ENCODE data around the gene TBX2.
"Not testable (repeated sequence)": the region's sequence is repeated elsewhere in the genome, so short reads cannot be mapped to it uniquely, and the experiment has no call there.

TBX2 gene

GRCh38 chr17:61429274-61429673 is 29.6 kb downstream of the TBX2 start:
- Histone ChIP-seq H3K36me3 (ENCODE audit: control insufficient read depth in 2 of 2, insufficient read depth in 1 of 2, low read length in 2 of 2) (no peaks in the 10 kb centered on the region), H3K27ac (ENCODE audit: extremely low read depth, low read depth, low read length) (no peak overlapping the region), H3K9me3 (ENCODE audit: control insufficient read depth, insufficient read depth, low read depth, low read length) (no peaks in the 10 kb centered on the region), H3K4me1 (ENCODE audit: control insufficient read depth, insufficient read depth, low read length) (no peaks in the 10 kb centered on the region), H3K4me3 (ENCODE audit: low read depth, low read length) (no peak overlapping the region)
- POLR2A ChIA-PET, result interaction anchor here (1.4 kb wide), 1 partner anchor 18 kb away, joined by 3 read pairs; no protein-coding TSS in a partner anchor
- TF ChIP-seq ZFP3 (tag by site-specific recombination; IDR thresholded peaks at IDR 0.05; ENCODE audit: low read depth) (no peak), YY1 (tag by site-specific recombination; IDR thresholded peaks at IDR 0.05) (no peak), ZNF544 (tag by site-specific recombination; IDR thresholded peaks at IDR 0.05) (no peak), ZNF133 (tag by site-specific recombination; IDR thresholded peaks at IDR 0.05) (no peak), BCL11A (tag by site-specific recombination; IDR thresholded peaks at IDR 0.05; ENCODE audit: low read depth) (no peak), ZNF510 (tag by site-specific recombination; IDR thresholded peaks at IDR 0.05; ENCODE audit: insufficient replicate concordance) (no peak), MZF1 (tag by site-specific recombination; IDR thresholded peaks at IDR 0.05; ENCODE audit: borderline replicate concordance) (no peak), ZNF629 (tag by site-specific recombination; IDR thresholded peaks at IDR 0.05) (no peak), ZNF23 (tag by site-specific recombination; IDR thresholded peaks at IDR 0.05; ENCODE audit: borderline replicate concordance) (no peak), YY2 (tag by site-specific recombination; IDR thresholded peaks at IDR 0.05) (no peak)
- TF ChIP-seq, protein P1, sequence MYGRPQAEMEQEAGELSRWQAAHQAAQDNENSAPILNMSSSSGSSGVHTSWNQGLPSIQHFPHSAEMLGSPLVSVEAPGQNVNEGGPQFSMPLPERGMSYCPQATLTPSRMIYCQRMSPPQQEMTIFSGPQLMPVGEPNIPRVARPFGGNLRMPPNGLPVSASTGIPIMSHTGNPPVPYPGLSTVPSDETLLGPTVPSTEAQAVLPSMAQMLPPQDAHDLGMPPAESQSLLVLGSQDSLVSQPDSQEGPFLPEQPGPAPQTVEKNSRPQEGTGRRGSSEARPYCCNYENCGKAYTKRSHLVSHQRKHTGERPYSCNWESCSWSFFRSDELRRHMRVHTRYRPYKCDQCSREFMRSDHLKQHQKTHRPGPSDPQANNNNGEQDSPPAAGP (tag by site-specific recombination; IDR thresholded peaks at IDR 0.05), result no peak
- CTCF ChIA-PET, result interaction anchor here (0.6 to 1.5 kb wide), 3 partner anchors 12 to 56 kb away, joined by 3 to 5 read pairs (median 4); no protein-coding TSS in a partner anchor

DNA sequence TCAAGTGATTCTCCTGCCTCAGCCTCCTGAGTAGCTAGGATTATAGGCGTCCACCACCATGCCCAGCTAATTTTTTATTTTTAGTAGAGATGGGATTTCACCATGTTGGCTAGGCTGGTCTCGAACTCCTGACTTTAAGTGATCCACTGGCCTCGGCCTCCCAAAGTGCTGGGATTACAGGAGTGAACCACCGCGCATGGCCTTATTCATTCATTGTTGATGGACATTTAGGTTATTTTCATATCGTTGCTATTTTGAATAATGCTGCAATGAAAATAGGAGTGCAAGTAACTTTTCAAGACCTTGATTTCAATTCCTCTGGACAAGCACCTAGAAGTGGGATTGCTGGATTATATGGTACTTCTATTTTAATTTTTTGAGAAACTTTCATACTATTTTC is 30.2 kb downstream of the TBX2 start:
- CTCF ChIA-PET, result interaction anchor here (0.6 kb wide), 1 partner anchor 13 kb away, joined by 5 read pairs; no protein-coding TSS in a partner anchor
- POLR2A ChIA-PET; H3K4me1 ChIP-seq (ENCODE audit: control insufficient read depth, insufficient read depth, low read length); H3K9me3 ChIP-seq (ENCODE audit: control insufficient read depth, insufficient read depth, low read depth, low read length); H3K36me3 ChIP-seq (ENCODE audit: control insufficient read depth in 2 of 2, insufficient read depth in 1 of 2, low read length in 2 of 2); H3K27ac ChIP-seq (ENCODE audit: extremely low read depth, low read depth, low read length); H3K4me3 ChIP-seq (ENCODE audit: low read depth, low read length): not testable (repeated sequence)

DNA sequence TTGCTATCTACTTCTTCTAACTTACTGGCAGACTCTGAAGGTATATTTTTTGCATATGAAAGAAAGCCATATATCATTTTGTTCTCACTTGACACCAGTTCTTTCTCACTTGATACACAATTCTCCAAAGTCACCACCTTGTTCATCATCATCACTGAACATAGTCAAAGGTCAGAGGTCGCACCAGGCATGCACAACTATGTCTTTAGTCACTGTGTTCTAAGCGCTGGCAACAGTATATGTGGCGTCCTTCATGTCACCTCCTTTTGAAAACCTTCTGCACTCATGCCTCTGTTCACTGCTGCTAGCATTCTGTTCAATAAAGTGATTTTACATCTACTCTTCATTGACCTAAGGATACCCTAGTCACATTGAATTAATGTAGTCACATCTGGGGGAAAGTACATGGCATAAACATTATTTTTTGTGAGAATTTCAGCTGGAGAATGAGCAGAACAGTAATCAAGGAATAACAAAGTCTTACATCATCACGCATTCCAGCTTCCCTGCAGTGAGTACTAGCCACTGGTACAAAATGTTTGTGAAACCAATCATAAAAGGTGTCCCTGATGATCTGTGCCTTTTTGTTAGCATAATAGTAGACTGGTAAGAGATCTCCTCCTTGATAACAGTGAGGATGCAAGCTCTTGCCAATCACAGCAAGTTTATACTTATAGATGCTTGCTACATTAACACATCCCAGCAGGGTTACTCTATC is 32.1 kb downstream of the TBX2 start:
- Histone ChIP-seq H3K36me3 (ENCODE audit: control insufficient read depth in 2 of 2, insufficient read depth in 1 of 2, low read length in 2 of 2) (no peaks in the 10 kb centered on the region), H3K9me3 (ENCODE audit: control insufficient read depth, insufficient read depth, low read depth, low read length) (no peaks in the 10 kb centered on the region; the same call in 1 of the 2 replicates), H3K27ac (ENCODE audit: extremely low read depth, low read depth, low read length) (no peak overlapping the region), H3K4me1 (ENCODE audit: control insufficient read depth, insufficient read depth, low read length) (no peaks in the 10 kb centered on the region), H3K4me3 (ENCODE audit: low read depth, low read length) (no peak overlapping the region)
- POLR2A ChIA-PET, result interaction anchor here (0.7 kb wide), 1 partner anchor 84 kb away, joined by 3 read pairs; no protein-coding TSS in a partner anchor
- CTCF ChIA-PET, result interaction anchor here (0.7 to 1.1 kb wide), 2 partner anchors 119 to 326 kb away, joined by 3 to 5 read pairs; no protein-coding TSS in a partner anchor
- TF ChIP-seq ZNF670 (tag by site-specific recombination; IDR thresholded peaks at IDR 0.05; ENCODE audit: low read depth) (no peak), ZNF585B (tag by site-specific recombination; IDR thresholded peaks at IDR 0.05) (peak; percentile 39; the same call in 1 of the 2 replicates), FEZF1 (tag by site-specific recombination; IDR thresholded peaks at IDR 0.05) (peak; percentile 27; the same call in 1 of the 2 replicates), ZIC2 (tag by site-specific recombination; IDR thresholded peaks at IDR 0.05) (0 out of 2 replicates have a peak, but pooled peaks have one; percentile 16), OSR2 (tag by site-specific recombination; IDR thresholded peaks at IDR 0.05) (0 out of 2 replicates have a peak, but pooled peaks have one; percentile 27)

GRCh38 chr17:61436273-61436672 is 36.6 kb downstream of the TBX2 start:
- Histone ChIP-seq H3K36me3 (ENCODE audit: control insufficient read depth in 2 of 2, insufficient read depth in 1 of 2, low read length in 2 of 2) (no peaks in the 10 kb centered on the region), H3K27ac (ENCODE audit: extremely low read depth, low read depth, low read length) (no peak overlapping the region), H3K9me3 (ENCODE audit: control insufficient read depth, insufficient read depth, low read depth, low read length) (no peaks in the 10 kb centered on the region; the same call in 1 of the 2 replicates), H3K4me1 (ENCODE audit: control insufficient read depth, insufficient read depth, low read length) (no peaks in the 10 kb centered on the region), H3K4me3 (ENCODE audit: low read depth, low read length) (no peak overlapping the region)
- POLR2A ChIA-PET, result no interaction called here
- CTCF ChIA-PET, result interaction anchor here (0.8 kb wide), 1 partner anchor 96 kb away, joined by 3 read pairs; no protein-coding TSS in a partner anchor
- TF ChIP-seq BCL11A (tag by site-specific recombination; IDR thresholded peaks at IDR 0.05; ENCODE audit: low read depth), result no peak
- TF ChIP-seq SETDB1 (IDR thresholded peaks at IDR 0.05; ENCODE audit: insufficient read length, low read length), result peak; percentile 68
